Stimulated activated CD4-positive, alpha-beta T cell treated with anti-CD3 and anti-CD28 coated beads, Interleukin-12 subunit alpha, Interleukin-12 subunit beta, amount 100 ng/mL, for 4 hours (primary cell): ENCODE data around the gene DHCR7.

Experiments used
- DNase-seq: peaks from one replicate; pipeline ENCODE4 v3.0.0-alpha.2; 2020

Gene DHCR7

GRCh38 chr11:71477641-71478527 is 29.7 kb upstream of the DHCR7 start:
- no peak for DNase-seq

- DNase-seq, result no peak
These were observed 28.9 kb upstream of the DHCR7 start for GRCh38 chr11:71476926-71477640.

GRCh38 chr11:71476031-71476430 is 27.8 kb upstream of the DHCR7 start:
- no peak for DNase-seq

- no peak for DNase-seq
These were observed 26.7 kb upstream of the DHCR7 start for GRCh38 chr11:71474771-71475483.

- DNase-seq, result no peak
These were observed 26.1 kb upstream of the DHCR7 start for GRCh38 chr11:71474141-71474770.

- DNase-seq, result no peak
These were observed 25.5 kb upstream of the DHCR7 start for GRCh38 chr11:71473793-71474080.

GRCh38 chr11:71472941-71473792 is 25.0 kb upstream of the DHCR7 start:
- DNase-seq, result no peak

- no peak for DNase-seq
These were observed 24.2 kb upstream of the DHCR7 start for GRCh38 chr11:71472357-71472885.

GRCh38 chr11:71470946-71471345 is 22.8 kb upstream of the DHCR7 start:
- DNase-seq, result no peak

- DNase-seq, result no peak
These were observed 19.0 kb upstream of the DHCR7 start for GRCh38 chr11:71467164-71467563.

- DNase-seq, result no peak
These were observed 18.2 kb upstream of the DHCR7 start for GRCh38 chr11:71466358-71466757.

- no peak for DNase-seq
These were observed 16.9 kb upstream of the DHCR7 start for GRCh38 chr11:71465054-71465453.

- no peak for DNase-seq
These were observed 15.4 kb upstream of the DHCR7 start for GRCh38 chr11:71463331-71464211.

GRCh38 chr11:71462726-71463125 is 14.5 kb upstream of the DHCR7 start:
- no peak for DNase-seq

- no peak for DNase-seq
These were observed 13.5 kb upstream of the DHCR7 start for GRCh38 chr11:71461696-71462095.

- DNase-seq, result no peak
These were observed 11.7 kb upstream of the DHCR7 start for GRCh38 chr11:71459767-71460320.

- DNase-seq, result no peak
These were observed 11.0 kb upstream of the DHCR7 start for GRCh38 chr11:71459076-71459766.

- DNase-seq, result no peak
These were observed 10.2 kb upstream of the DHCR7 start for GRCh38 chr11:71458146-71459070.

- no peak for DNase-seq
These were observed 8.6 kb upstream of the DHCR7 start for GRCh38 chr11:71456831-71457230.
